HepG2 (cell line): Measurements from ENCODE around the gene GOLGB1. TPM values are rescaled to one million over a fixed set of nuclear protein-coding genes. Genes with fewer than 3 reads are reported as not detected.

Experiments
- ATAC-seq: fragments of 200-7000 bp; cut with Tn5 transposase; 3 replicates; pipeline ENCODE4 v1.9.1; 2020; ENCODE audit warnings: mild to moderate bottlenecking, moderate library complexity
- BruUV-seq: library from RNA; stranded (reverse); fragments of 400-500 nt; replicated peaks from 2 replicates; lab custom pipeline; 2021; lab: Mats Ljungman, UMichigan
- CTCF ChIA-PET: fragments of 300-600 bp; formaldehyde crosslinking; extraction: SDS; loops from one replicate; lab custom pipeline; 2021; ENCODE audit warnings: low total read pairs, inconsistent platforms, low intra/inter-chr PET ratio; lab: Yijun Ruan, JAX
- POLR2A ChIA-PET: fragments of 350-600 bp; sonication (Branson Sonifier 250); formaldehyde crosslinking; loops from one replicate; lab custom pipeline; 2020; ENCODE audit warnings: antibody characterized with exemption, inconsistent platforms; lab: Yijun Ruan, JAX
- DNase-seq: peaks from one replicate; pipeline ENCODE4 v3.0.0-alpha.2; 2015; ENCODE audit warnings: low spot score
- FAIRE-seq: peaks from 3 replicates; lab custom pipeline; 2011; peaks lifted over from hg19 to GRCh38; lab: Jason Lieb, UNC
- H2AFZ ChIP-seq: one replicate; pipeline ENCODE4 v1.6.1; 2011; ENCODE audit warnings: low read length, inconsistent platforms
- H3K27ac ChIP-seq: fragments of 300-600 bp; 3 replicates; pipeline ENCODE4 v1.8.0; 2011; ENCODE audit warnings: mixed run types, mild to moderate bottlenecking, mixed read lengths, low read length, inconsistent platforms; ENCODE audit not compliant: insufficient read depth; ENCODE audit errors: extremely low read length
- H3K27me3 ChIP-seq, 2 experiments: fragments of 200-600 bp in 1 of 2; 2 replicates in 1 of 2; 3 replicates in 1 of 2; pipeline versions ENCODE4 v1.6.0 to v1.8.0; 2011; ENCODE audit warnings: low read length in 2 of 2, mild to moderate bottlenecking in 2 of 2, moderate library complexity in 2 of 2, inconsistent platforms in 1 of 2; ENCODE audit not compliant: insufficient read depth in 2 of 2, control insufficient read depth in 1 of 2
- H3K36me3 ChIP-seq, 2 experiments: fragments of 200-600 bp in 1 of 2; replicated peaks in 1 of 2; 2 replicates in 1 of 2; 3 replicates in 1 of 2; pipeline versions ENCODE4 v1.5.1 to v1.8.0; 2011; ENCODE audit warnings: low read length in 2 of 2, inconsistent platforms in 1 of 2; ENCODE audit not compliant: insufficient read depth in 2 of 2, control insufficient read depth in 1 of 2
- H3K4me1 ChIP-seq: 2 replicates; pipeline ENCODE4 v1.5.1; 2012; ENCODE audit warnings: low read length, inconsistent platforms; ENCODE audit not compliant: insufficient read depth
- H3K4me2 ChIP-seq: 2 replicates; pipeline ENCODE4 v1.6.0; 2011; ENCODE audit warnings: low read depth, low read length, inconsistent platforms
- H3K4me3 ChIP-seq, 3 experiments: fragments of 200-600 bp in 1 of 3; sonication (generic), shearing (Covaris generic) in 1 of 3; replicated peaks in 1 of 3; 2 replicates each; pipeline ENCODE4 v1.5.1; 2011 to 2016; ENCODE audit warnings: low read length in 3 of 3, inconsistent platforms in 2 of 3, low read depth in 2 of 3, mild to moderate bottlenecking in 2 of 3, control low read depth in 1 of 3, mixed read lengths in 1 of 3; ENCODE audit not compliant: insufficient read depth in 1 of 3
- H3K79me2 ChIP-seq: one replicate; pipeline ENCODE4 v1.6.1; 2011; ENCODE audit warnings: low read length, inconsistent platforms; ENCODE audit not compliant: insufficient read depth
- H3K9ac ChIP-seq: 2 replicates; pipeline ENCODE4 v1.6.0; 2011; ENCODE audit warnings: mild to moderate bottlenecking, low read depth, low read length, inconsistent platforms; ENCODE audit not compliant: insufficient read depth
- H3K9me3 ChIP-seq: 2 replicates; pipeline ENCODE4 v1.5.1; 2012; ENCODE audit warnings: mild to moderate bottlenecking, low read length
- H4K20me1 ChIP-seq: 2 replicates; pipeline ENCODE4 v1.6.0; 2011; ENCODE audit warnings: inconsistent platforms, mild to moderate bottlenecking, low read length, moderate library complexity; ENCODE audit not compliant: insufficient read depth
- HNRNPL ChIP-seq: fragments of 200-400 bp; formaldehyde crosslinking; IDR thresholded peaks from 2 replicates; pipeline ENCODE4 v1.6.1; 2017; ENCODE audit warnings: mild to moderate bottlenecking, low read depth, low read length
- MYNN ChIP-seq: sonication (generic); formaldehyde crosslinking; IDR thresholded peaks from 2 replicates; pipeline ENCODE4 v1.4.0; 2020; ENCODE audit warnings: mild to moderate bottlenecking, low read depth, missing genetic modification reagents
- PRMT3 ChIP-seq: sonication (generic); formaldehyde crosslinking; IDR thresholded peaks from 2 replicates; pipeline ENCODE4 v1.8.1; 2022; ENCODE audit warnings: low read depth, mild to moderate bottlenecking, moderate library complexity, missing genetic modification reagents, borderline replicate concordance
- WGBS: methylation state at CpG from one replicate; pipeline ENCODE4 v1.1.6; 2017; ENCODE audit warnings: low lambda C conversion rate; 5-methylcytosine and 5-hydroxymethylcytosine counted together
- in situ Hi-C: cut with HindIII; loops from 2 replicates; pipeline ENCODE4 v1.10.0; 2017; ENCODE audit warnings: low pct_unique_long_range_greater_than_20kb; ENCODE audit not compliant: extremely low pct_ligation_motif_present
- intact Hi-C: fragments of 100-400 bp; cut with micrococcal nuclease; formaldehyde crosslinking; loops from one replicate; pipeline ENCODE4 v1.10.0; 2022; ENCODE audit not compliant: unreplicated experiment
- polyA plus RNA-seq, 8 experiments: library from polyadenylated mRNA; depleted of rRNA in 3 of 8; stranded (reverse) in 7 of 8; unstranded in 1 of 8; fragments of >200 nt; fragmentation: Illumina TruSeq in 4 of 8; extraction: Trizol in 4 of 8; gene quantifications; 2 replicates each; pipeline versions ENCODE4 v1.2.1 to v1.2.3, GENCODE V29; 2011 to 2016; ENCODE audit warnings: low read depth in 4 of 8, missing spikeins in 1 of 8, mixed read lengths in 1 of 8; ENCODE audit not compliant: insufficient read depth in 1 of 8
- total RNA-seq, 5 experiments: library from RNA; depleted of rRNA; stranded (reverse); fragments of >200 nt; fragmentation: Illumina TruSeq; extraction: Trizol; gene quantifications; 2 replicates each; pipeline ENCODE4 v1.2.3, GENCODE V29; 2016; ENCODE audit warnings: low read depth in 1 of 5
- TF ChIP-seq, protein P1 (sequence below): sonication (generic); formaldehyde crosslinking; IDR thresholded peaks from 2 replicates; pipeline ENCODE4 v1.8.0; 2022; ENCODE audit warnings: missing genetic modification reagents, mild to moderate bottlenecking, inconsistent platforms, borderline replicate concordance

The GOLGB1 gene
- total and polyA plus RNA-seq, 2 of the 13 experiments (the other 11 are each of a cell fraction or from before 2014, with no cell fraction given): 13.1 to 39.5 TPM

- ChIA-PET POLR2A (no interaction called here), CTCF (no interaction called here)
- FAIRE-seq (no peak), ATAC-seq (no peak; the same call in 2 of the 3 replicates), DNase-seq (no peak)
- intact Hi-C loops (no loop called here), in situ Hi-C loops (no loop called here)
- TF ChIP-seq HNRNPL (no peak), PRMT3 (CRISPR knock-in tag) (no peak), MYNN (CRISPR knock-in tag) (no peak)
- TF ChIP-seq, protein P1, sequence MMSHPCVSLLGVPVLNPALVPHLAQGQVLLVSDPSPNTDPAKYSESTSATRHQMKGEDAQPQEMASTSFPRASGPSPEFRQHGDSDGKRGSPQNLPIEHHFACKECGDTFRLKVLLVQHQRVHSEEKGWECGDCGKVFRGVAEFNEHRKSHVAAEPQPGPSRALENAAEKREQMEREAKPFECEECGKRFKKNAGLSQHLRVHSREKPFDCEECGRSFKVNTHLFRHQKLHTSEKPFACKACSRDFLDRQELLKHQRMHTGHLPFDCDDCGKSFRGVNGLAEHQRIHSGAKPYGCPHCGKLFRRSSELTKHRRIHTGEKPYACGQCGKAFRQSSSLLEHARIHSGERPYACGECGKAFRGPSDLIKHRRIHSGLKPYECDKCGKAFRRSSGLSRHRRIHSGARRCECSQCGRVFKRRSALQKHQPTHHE (CRISPR knock-in tag): no peak
- H3K4me3 ChIP-seq: no peak overlapping the region
- BruUV-seq: no TSS peak
- H3K4me1 ChIP-seq: peaks cover 8% of the 10 kb centered on the region; the same call in 1 of the 2 replicates
- 88% methylated on average over 6 of the region's 6 CpGs for WGBS
- no peaks in the 10 kb centered on the region for H4K20me1 ChIP-seq
- no peak overlapping the region for H2AFZ ChIP-seq
- no peak overlapping the region for H3K9ac ChIP-seq
- H3K27ac ChIP-seq: no peak overlapping the region
- no peaks in the 10 kb centered on the region for H3K79me2 ChIP-seq
- H3K27me3 ChIP-seq: no peaks in the 10 kb centered on the region
- no peaks in the 10 kb centered on the region for H3K9me3 ChIP-seq
- H3K36me3 ChIP-seq: peaks cover 0 to 2% of the 10 kb centered on the region in 2 experiments; a peak in 1 of 5 replicates
- no peak overlapping the region for H3K4me2 ChIP-seq
Measured at GRCh38 chr3:121658716-121659435, 90.7 kb downstream of the GOLGB1 start.
